Muscle of back (tissue), 11 donors: ENCODE measurements around the gene RBM10. TPM values are rescaled to one million over a fixed set of nuclear protein-coding genes. Genes with fewer than 3 reads are reported as not detected.

ENCODE experiments used
- DNase-seq, 3 donors: peaks; one replicate each; pipeline versions ENCODE4 v3.0.0 to v3.0.0-alpha.2; 2013
- polyA plus RNA-seq, 10 donors: library from polyadenylated mRNA; unstranded; fragments of 120-200 nt; gene quantifications; one replicate each; pipeline ENCODE4 v1.2.1, GENCODE V29; 2013; ENCODE audit not compliant: insufficient read length in 10 of 10

The RBM10 gene
- polyA plus RNA-seq, 10 donors: 28.6 to 43.4 (median 34.4) TPM

DNA sequence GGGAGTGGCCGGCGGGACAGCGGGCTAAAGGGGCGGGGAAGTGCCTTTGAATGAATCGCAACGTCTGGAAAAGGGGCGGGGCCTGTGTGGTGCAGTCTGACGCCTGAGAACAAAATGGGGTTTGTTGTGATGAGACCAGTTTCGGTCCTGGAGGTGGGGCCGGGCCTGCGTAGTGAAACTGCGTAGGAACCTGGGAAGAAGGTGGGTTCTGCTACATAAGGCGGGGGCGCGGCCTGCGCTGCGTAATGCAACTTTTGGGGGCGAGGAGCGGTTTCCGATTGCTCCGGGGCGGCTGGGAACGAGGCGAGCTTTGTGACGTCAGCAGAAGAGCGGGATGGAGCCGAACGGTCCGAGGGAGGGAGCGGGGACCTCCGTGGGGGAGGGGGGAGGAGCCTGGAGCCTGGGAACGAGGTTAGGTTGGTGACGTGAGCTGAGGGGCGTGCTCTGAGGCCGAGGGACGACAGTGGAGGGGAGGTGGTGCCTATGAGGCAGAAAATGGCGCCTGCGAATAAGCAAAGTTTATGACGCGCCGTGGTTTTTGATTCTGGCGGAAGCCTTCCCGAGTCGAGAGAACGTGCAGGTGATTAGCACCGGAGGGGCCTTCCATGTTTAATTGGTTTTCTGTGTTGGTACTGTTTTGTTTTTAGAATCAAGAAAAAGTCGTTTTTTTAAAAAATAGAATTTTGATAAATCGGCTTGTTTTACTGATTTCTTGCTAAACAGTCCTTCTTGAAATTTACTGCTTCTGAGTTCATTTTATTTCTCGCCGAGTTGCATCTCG is 88.5 kb downstream of the RBM10 start:
- DNase-seq: peak; percentile 94 to 96 (median 95)

DNA sequence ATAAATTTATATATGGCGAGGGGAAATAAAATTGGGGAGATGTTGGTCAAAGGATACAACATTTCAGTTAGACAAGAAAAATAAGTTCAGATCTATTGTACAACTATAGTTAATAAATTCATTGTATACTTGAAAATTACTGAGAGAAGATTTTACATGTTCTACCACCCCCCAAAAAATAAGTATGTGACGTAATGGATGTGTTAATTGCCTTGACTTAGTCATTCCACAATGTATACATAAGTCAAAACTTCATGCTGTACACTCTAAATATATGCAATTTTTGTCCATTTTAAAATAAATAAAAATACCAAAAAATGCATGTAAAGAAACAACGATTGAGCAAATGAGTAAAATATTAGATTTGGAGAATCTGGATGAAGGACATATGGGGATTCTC is 89.6 kb downstream of the RBM10 start:
- no peak for DNase-seq

DNA sequence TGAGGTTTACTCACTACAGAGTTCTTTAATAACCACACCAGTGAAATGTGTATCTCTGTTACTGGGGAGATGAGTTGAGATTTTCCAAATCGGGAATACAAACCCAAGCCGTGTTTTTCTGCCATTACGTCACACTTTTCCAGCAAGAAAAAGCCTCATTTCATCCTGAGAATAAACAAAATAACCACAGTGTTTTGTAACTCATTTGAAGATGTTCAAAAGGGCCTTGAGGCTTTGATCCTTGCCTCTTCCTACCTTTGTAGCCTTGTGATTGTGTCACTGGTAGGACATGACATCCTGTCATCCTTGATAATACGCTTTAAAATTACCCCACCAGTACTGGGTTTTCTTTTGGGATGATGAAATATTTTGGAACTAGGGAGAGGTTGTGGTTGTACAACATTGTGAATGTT is 90.7 kb downstream of the RBM10 start:
- no peak for DNase-seq

Other genes with a start within 250 kb of the RBM10 start
- 1 to 10 TPM; 4.1 to 6.0 (median 5.0) TPM for gene JADE3, start 232.8 kb upstream of the RBM10 start, polyA plus RNA-seq
- gene RGN, start 66.8 kb upstream of the RBM10 start, polyA plus RNA-seq: 1 to 10 TPM; 1.3 to 3.0 (median 1.8) TPM
- 100 to 1,000 TPM in 3 of 10 donors, 10 to 100 TPM in 7; 84.8 to 108 (median 95.0) TPM for gene NDUFB11, start 519 bp upstream of the RBM10 start, polyA plus RNA-seq
- 100 to 1,000 TPM; 115 to 154 (median 132) TPM for gene UBA1, start 48.6 kb downstream of the RBM10 start, polyA plus RNA-seq
- 100 to 1,000 TPM in 4 of 10 donors, 10 to 100 TPM in 6; 90.8 to 109 (median 98.8) TPM for gene CDK16, start 73.5 kb downstream of the RBM10 start, polyA plus RNA-seq
- 100 to 1,000 TPM in 1 of 10 donors, 10 to 100 TPM in 9; 84.3 to 100 (median 92.3) TPM for gene USP11, start 87.8 kb downstream of the RBM10 start, polyA plus RNA-seq
- gene ZNF157, start 225.4 kb downstream of the RBM10 start, polyA plus RNA-seq: under 1 TPM; 0.13 to 0.39 (median 0.26) TPM